ENCODE data around the gene FANCE.

GRCh38 chr6:35402856-35403191 lies 49.3 kb upstream of the FANCE start:
- TF ChIP-seq EZH2phosphoT487 (IDR thresholded peaks at IDR 0.05; ENCODE audit: unreplicated experiment): no peak
- TF ChIP-seq, protein P1, sequence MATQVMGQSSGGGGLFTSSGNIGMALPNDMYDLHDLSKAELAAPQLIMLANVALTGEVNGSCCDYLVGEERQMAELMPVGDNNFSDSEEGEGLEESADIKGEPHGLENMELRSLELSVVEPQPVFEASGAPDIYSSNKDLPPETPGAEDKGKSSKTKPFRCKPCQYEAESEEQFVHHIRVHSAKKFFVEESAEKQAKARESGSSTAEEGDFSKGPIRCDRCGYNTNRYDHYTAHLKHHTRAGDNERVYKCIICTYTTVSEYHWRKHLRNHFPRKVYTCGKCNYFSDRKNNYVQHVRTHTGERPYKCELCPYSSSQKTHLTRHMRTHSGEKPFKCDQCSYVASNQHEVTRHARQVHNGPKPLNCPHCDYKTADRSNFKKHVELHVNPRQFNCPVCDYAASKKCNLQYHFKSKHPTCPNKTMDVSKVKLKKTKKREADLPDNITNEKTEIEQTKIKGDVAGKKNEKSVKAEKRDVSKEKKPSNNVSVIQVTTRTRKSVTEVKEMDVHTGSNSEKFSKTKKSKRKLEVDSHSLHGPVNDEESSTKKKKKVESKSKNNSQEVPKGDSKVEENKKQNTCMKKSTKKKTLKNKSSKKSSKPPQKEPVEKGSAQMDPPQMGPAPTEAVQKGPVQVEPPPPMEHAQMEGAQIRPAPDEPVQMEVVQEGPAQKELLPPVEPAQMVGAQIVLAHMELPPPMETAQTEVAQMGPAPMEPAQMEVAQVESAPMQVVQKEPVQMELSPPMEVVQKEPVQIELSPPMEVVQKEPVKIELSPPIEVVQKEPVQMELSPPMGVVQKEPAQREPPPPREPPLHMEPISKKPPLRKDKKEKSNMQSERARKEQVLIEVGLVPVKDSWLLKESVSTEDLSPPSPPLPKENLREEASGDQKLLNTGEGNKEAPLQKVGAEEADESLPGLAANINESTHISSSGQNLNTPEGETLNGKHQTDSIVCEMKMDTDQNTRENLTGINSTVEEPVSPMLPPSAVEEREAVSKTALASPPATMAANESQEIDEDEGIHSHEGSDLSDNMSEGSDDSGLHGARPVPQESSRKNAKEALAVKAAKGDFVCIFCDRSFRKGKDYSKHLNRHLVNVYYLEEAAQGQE (IDR thresholded peaks at IDR 0.05; ENCODE audit: unreplicated experiment): no peak
